ENCODE results near the gene MTG1.

The MTG1 gene

GRCh38 chr10:133394064-133394663 lies at the start of gene MTG1:
Gene MTG1 (plus strand): TSS chr10:133394157. CDS start chr10:133394221, 64 bp downstream.
- peak; percentile 100 for DNase-seq (ENCODE audit: low spot score)

GRCh38 chr10:133344236-133344635 lies 49.7 kb upstream of the MTG1 start:
- DNase-seq (ENCODE audit: low spot score): no peak

GRCh38 chr10:133346413-133346812 lies 47.5 kb upstream of the MTG1 start:
- DNase-seq (ENCODE audit: low spot score): no peak

- DNase-seq (ENCODE audit: low spot score): no peak
Measured at GRCh38 chr10:133347710-133348517, 46.0 kb upstream of the MTG1 start.

GRCh38 chr10:133349160-133349568 lies 44.8 kb upstream of the MTG1 start:
- no peak for DNase-seq (ENCODE audit: low spot score)

- DNase-seq (ENCODE audit: low spot score): no peak
Measured at GRCh38 chr10:133349577-133350011, 44.4 kb upstream of the MTG1 start.

- DNase-seq (ENCODE audit: low spot score): no peak
Measured at GRCh38 chr10:133350283-133350949, 43.5 kb upstream of the MTG1 start.

- DNase-seq (ENCODE audit: low spot score): no peak
Measured at GRCh38 chr10:133350950-133351329, 43.0 kb upstream of the MTG1 start.

- no peak for DNase-seq (ENCODE audit: low spot score)
Measured at GRCh38 chr10:133351408-133352318, 42.3 kb upstream of the MTG1 start.

GRCh38 chr10:133353202-133353959 lies 40.6 kb upstream of the MTG1 start:
- DNase-seq (ENCODE audit: low spot score): no peak

GRCh38 chr10:133353988-133354605 lies 39.9 kb upstream of the MTG1 start:
- no peak for DNase-seq (ENCODE audit: low spot score)

- no peak for DNase-seq (ENCODE audit: low spot score)
Measured at GRCh38 chr10:133354672-133355240, 39.2 kb upstream of the MTG1 start.

GRCh38 chr10:133355266-133355665 lies 38.7 kb upstream of the MTG1 start:
- no peak for DNase-seq (ENCODE audit: low spot score)

- DNase-seq (ENCODE audit: low spot score): no peak
Measured at GRCh38 chr10:133355991-133356390, 38.0 kb upstream of the MTG1 start.

- no peak for DNase-seq (ENCODE audit: low spot score)
Measured at GRCh38 chr10:133356549-133357284, 37.2 kb upstream of the MTG1 start.

- DNase-seq (ENCODE audit: low spot score): peak; percentile 96
Measured at GRCh38 chr10:133357285-133358161, 36.4 kb upstream of the MTG1 start, which contains the start of gene FUOM. Gene FUOM (minus strand): TSS chr10:133358019. CDS start chr10:133358007, 12 bp downstream.

- no peak for DNase-seq (ENCODE audit: low spot score)
Measured at GRCh38 chr10:133358162-133358924, 35.6 kb upstream of the MTG1 start.

- no peak for DNase-seq (ENCODE audit: low spot score)
Measured at GRCh38 chr10:133358925-133359310, 35.0 kb upstream of the MTG1 start.

Data from AG08396 (cell line).